Stimulated activated naive CD8-positive, alpha-beta T cell treated with anti-CD3 and anti-CD28 coated beads, Interleukin-15, Interleukin-2, amounts not matched to agents 100 U/mL and 50 U/mL, for 24 hours (primary cell): Measurements from ENCODE around the gene ACKR4.
"Not testable (repeated sequence)": the region's sequence is repeated elsewhere in the genome, so short reads cannot be mapped to it uniquely, and the experiment has no call there.

Source experiments
- ATAC-seq: fragments of 150-1000 bp; cut with Tn5 transposase; one replicate; pipeline ENCODE4 v1.10.0; 2021
- DNase-seq: peaks from one replicate; pipeline ENCODE4 v3.0.0; 2021

The ACKR4 gene

DNA sequence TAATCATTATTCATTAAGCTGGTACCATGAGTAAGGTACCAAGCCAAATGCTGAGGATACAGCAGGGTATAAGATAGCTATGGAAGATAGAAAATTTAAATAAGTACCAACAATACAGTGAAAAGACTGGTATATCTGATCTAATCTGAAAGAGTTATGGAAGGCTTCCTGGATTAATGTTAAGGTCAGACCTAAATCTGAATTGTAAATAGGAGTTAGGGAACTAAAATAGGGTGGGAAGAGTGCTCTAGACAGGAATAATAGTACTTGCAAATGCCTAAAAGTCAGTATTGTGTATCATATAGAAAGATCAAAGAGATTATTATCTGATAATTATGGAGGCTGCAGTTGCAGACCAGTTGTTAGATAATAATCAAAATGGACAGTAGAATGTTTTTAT, 2.6 kb upstream of the ACKR4 start:
- DNase-seq = no peak
- ATAC-seq = no peak

DNA sequence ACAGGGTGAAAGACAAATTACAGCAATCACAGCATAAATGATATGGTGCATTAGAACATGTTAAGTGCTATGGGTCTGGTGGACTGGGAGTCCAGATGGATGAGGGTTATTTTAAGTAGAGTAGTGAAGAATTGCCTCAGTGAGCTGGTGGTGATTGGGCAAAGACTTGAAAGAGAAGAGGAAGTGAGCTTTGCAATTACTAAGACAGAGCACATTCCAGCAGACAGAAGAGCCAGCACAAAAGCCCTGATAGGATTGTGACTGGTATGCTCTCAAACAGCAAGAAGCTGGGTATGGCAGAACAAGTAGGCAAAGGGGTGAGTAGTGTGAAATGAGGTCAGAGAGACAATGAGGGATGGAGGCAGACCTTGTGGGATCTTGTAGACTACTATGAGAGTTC, 2.1 kb upstream of the ACKR4 start:
- ATAC-seq = no peak
- no peak for DNase-seq

DNA sequence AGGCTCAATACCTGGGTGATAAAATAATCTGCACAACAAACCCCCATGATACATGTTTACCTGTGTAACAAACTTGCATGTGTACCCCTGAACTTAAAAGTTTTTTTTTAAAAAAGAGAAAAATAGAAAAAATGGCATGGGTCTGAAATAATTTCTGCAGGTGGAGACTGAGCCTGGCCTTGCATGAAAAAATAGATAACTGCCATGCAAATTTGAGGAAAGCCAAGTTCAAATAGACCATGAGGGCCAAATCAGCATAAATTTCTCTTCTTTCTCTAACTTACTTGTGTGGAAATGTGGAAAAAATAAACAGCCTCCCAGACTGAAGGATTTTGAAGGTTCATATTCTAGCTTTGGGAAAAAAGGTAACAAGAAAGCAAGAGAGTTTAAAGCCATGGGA, 744 bp upstream of the ACKR4 start:
- DNase-seq = no peak
- no peak for ATAC-seq

DNA sequence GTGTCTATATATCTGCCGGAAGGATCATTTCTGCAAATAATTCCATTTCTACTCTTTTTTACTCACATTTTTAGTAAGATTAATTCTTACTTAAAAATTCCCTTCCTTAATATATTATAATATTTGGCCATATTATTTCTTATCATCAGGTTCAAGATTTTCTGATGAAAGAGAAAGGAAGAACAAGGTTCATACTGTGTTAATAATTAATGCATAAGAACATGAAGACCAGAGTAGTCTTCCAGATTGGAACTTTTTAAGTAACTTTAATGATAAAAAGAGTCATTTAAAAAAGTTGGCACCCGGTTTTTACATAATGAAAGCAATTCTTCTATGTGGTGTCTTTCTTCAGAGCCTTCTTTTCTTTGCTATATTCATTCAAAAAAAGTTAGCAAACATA, 590 bp downstream of the ACKR4 start:
- ATAC-seq (no peak), DNase-seq (no peak)

DNA sequence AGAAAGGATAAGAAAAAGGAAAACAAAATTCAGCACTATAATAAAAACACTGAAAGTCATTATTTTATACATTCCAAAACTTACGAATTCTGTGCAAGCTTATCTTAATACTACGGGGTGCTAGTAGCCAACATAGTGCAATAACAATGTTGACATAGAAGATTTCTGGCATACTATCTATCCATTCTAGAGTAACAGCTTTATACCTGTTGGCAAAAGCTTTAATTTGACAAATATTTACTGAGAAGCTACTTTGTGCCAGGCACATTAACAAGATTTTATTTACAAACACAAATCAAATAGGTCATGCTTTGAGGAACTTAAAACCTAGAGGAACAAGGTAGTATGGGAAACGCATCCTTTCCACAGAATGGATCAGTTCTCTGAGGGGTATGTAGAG, 1.1 kb downstream of the ACKR4 start:
- DNase-seq = no peak

DNA sequence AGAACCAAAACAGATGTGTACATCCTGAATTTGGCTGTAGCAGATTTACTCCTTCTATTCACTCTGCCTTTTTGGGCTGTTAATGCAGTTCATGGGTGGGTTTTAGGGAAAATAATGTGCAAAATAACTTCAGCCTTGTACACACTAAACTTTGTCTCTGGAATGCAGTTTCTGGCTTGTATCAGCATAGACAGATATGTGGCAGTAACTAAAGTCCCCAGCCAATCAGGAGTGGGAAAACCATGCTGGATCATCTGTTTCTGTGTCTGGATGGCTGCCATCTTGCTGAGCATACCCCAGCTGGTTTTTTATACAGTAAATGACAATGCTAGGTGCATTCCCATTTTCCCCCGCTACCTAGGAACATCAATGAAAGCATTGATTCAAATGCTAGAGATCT, 3.5 kb downstream of the ACKR4 start:
- ATAC-seq, DNase-seq: not testable (repeated sequence)

More for the DNA sequence above, 1.1 kb downstream of the ACKR4 start:
- no peak for ATAC-seq

DNA sequence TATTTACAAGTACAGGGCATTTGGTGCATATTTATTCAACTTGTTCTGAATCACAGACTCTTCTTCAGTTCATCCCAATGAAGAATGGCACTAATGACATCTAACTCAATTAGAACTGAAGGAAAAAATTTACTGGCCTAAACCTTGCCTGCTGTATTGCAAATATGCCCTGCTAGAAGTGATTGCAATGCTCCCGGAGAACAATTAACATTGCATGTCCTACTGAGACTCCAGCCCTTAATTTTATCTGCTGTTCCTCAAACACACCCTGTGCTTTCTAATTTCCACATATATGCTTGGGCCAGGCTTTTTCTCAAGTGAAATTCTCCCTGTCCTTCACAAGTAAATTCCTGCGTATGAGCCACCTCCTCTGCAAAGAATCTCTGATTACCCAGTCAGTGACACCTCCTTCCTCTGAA, 8.3 kb downstream of the ACKR4 start:
- DNase-seq (no peak), ATAC-seq (no peak)

DNA sequence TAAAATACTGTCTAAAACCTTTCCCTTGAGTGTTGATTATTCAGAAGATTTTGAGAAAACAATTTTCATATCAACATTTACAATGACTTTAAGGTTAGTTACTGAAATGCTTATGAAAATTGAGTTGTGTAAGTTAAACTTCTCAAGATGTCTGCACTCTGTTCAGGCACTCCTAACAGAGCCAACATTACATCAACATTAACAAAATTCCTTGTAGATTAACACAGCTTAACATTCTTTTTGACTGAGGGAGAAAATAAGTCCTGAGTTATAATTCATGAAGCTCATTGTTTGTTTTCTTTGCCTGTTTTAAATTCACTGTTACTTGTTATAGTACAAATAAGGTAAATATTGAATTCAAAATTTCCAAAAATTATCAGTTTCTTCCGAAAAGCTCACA, 9.0 kb downstream of the ACKR4 start:
- ATAC-seq = no peak
- no peak for DNase-seq

DNA sequence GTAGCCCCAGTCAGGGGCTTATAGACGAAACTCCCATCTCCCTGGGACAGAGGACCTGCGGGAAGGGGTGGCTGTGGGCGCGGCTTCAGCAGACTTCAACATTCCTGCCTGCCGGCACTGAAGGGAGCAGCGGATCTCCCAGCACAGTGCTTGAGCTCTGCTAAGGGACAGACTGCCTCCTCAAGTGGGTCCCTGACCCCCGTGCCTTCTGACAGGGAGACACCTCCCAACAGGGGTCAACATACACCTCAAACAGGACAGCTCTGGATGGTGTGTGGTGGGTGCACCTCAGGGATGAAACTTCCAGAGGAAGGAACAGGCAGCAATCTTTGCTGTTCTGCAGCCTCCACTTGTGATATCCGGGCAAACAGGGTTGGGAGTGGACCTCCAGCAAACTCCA, 9.6 kb downstream of the ACKR4 start:
- not testable (repeated sequence) for DNase-seq, ATAC-seq

DNA sequence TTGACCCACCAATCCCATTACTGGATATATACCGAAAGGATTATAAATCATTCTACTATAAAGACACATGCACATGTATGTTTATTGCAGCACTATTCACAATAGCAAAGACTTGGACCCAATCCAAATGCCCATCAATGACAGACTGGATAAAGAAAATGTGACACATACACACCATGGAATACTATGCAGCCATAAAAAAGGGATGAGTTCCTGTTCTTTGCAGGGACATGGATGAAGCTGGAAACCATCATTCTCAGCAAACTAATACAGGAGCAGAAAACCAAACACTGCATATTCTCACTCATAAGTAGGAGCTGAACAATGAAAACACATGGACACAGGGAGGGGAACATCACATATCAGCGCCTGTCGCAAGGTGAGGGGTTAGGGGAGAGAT, 18.2 kb downstream of the ACKR4 start:
- DNase-seq, ATAC-seq: not testable (repeated sequence)

DNA sequence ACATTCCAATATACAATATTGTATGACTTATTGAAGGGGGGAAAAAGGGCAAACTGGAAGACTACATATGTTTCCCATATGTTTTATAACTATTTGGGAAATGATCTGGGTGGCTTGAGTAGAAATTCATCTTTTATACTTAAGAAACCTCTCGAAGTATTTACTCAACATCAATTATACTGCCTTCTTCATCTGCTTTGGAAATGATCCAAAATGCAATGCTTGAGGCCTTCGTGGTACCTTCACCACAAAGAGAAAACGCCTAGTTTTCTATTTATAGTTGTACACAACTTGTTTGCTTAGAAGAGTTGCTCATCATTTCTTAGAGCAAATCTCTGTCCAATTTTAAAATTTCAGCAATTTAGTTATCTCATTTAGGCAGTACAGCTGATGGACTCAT, 18.8 kb downstream of the ACKR4 start:
- no peak for ATAC-seq

DNA sequence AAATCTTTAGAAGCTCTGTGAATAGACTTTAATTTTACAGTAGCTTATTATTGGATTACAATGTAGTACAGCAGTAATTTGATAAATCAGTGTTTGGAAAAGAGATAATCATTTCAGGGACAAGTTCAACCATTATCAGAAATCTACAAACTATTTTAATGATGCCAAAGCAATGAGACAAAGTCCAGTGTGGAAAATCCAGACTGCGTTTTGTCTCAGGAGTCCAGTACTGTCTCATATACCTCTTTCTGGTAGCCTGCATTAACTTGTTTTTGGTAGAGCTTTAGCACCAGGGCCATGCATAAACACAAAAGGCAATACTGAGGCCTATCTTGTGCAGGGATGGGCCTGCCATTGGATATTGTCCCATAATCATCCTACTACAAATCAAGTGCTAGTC, 19.7 kb downstream of the ACKR4 start:
- ATAC-seq (no peak), DNase-seq (no peak)

More for the DNA sequence above, 18.8 kb downstream of the ACKR4 start:
- DNase-seq = no peak

DNA sequence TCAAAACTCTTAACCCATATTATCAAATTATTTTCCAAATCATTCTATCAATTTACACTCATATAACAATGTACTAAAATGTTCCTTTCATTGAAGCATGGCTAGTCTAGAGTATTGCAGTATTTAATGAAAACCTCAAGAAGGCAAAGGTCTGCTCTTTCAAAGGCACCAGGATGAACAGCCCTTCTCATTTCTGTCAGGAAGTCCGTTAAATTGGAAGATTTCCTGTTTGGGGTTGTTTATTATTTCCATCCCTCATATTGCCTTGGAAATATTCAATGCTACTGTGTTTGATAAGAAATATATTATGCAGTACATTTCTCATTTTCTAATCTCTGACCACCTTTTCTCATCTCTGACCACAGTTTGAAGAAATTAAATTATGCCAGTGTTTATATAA, 25.1 kb downstream of the ACKR4 start:
- DNase-seq = no peak
- ATAC-seq = no peak

DNA sequence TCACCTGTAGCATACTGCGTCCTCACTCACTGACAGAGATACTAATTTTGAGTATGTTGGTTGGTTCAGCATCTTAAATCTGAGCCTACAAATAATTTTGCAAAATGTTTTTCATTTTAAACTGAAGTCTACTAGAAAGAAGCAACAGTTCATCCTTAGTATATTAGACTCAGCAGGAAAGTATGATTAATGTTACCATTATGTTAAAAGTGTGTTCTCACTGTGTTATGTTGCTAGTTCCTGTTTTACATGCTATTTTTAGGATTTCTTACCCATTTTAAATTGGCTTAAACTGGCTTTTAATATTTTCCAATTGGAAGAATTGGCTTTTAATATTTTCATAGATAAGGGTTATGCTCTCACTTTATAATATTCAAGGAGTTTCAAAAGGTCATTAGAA, 25.7 kb downstream of the ACKR4 start:
- DNase-seq (no peak), ATAC-seq (no peak)

DNA sequence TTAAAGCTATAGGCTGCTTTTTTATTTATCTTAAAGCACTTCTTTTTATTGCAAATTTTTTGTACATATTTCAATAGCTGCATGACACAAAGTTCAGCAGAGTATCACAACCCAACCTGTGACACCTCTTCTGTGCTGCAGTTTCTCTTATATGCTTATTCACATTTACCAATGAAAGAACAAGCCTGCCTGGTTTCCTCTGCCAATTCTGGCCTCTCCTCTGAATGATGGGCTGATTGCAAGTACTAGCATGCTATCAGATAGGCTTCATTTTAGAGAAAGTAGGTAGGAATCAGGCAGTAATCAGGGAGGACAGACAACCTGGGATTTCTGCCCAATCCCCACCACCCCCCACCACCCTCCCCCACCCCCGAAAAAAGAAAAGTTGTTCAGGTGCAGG, 26.6 kb downstream of the ACKR4 start:
- no peak for DNase-seq
- no peak for ATAC-seq

DNA sequence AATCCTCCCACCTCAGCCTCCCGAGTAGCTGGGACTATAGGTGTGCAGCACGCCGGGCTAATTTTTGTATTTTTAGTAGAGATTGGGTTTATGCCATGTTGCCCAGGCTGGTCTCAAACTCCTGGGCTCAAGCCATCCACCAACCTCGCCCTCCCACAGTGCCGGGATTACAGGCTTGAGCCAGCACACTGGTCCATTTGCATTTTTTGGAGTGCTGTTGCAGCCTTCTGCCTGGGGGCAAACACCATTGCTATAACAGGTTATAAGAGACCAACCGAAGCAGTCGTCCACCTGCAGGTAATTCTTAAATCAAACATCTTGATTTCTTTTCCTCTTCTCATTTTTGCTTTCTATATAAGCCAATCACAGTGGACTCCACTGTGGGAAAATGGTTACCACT, 27.7 kb downstream of the ACKR4 start:
- ATAC-seq = no peak
- no peak for DNase-seq

DNA sequence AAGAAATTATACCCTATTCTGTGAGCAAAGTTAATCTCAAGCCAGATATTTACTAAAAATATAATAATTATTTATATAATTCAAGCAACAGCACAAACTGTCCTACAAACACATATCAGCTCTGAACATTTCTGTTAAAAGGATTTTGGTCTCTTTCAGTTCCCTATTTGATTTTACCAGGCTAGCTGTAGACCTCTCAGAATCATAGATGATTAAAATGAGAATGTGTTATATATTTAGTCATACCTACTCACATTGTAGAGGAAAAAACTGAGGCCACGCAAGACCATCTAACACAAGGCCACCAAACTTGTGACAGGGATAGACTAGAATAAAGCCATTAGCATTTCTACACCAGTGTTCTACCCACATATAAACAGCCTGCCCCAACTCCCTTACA, 28.5 kb downstream of the ACKR4 start:
- ATAC-seq = peak; percentile 19
- DNase-seq = no peak

DNA sequence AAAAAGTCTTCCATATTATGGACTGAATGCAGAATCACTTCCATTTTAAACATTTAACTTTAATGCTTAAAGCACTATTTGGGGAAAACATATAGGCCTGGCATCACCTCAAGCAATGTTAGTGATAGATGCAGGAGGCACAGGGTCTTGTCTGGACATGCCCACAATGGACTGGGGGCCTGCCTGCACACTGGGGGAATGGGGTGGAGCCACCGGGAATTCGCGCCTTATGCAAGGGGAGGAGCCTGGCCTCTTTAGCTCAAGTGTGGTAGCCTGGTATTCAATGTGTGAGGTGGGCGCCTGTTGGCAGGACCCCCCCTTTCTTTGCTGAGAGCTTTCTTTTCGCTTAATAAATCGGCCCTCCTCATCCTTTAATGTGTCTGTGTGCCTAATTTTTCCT, 29.9 kb downstream of the ACKR4 start:
- ATAC-seq (no peak), DNase-seq (no peak)

DNA sequence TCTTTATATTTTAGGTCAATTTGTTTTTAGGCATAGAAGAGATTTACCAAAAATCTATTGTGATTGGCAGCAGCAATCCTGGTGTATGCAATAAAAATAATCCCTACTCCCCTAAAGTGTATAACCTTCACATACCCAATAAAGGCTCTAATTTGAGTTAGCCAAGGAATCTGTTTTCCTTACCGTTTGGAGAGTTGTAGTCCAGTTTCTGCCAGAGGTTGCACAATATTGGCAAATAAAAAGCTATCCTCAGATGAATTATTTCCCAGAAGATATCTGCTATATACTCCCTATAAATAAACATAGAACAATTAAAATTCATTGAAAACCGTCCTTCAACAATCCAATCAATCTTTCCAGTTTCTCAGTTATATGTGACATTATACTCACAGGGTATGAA, 31.1 kb downstream of the ACKR4 start:
- no peak for ATAC-seq
- DNase-seq = no peak

DNA sequence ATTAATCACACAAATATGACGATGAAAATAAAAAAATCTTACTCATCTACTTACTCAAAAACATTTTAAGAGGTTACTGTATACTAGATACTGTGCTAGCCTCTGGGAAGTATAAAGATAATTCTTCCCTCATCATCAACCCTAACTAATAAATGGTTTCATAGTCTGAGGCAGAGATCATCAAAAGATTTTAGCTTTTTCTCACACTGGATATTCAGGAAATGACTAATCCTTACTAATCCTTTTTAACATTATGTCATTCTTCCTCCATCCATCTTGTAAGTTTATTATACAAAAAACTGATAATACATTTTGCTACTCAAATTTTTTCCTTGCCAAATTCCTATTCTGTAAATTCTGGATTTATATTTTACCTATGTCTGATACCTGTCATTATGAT, 32.9 kb downstream of the ACKR4 start:
- no peak for DNase-seq
- peak; percentile 32 for ATAC-seq

DNA sequence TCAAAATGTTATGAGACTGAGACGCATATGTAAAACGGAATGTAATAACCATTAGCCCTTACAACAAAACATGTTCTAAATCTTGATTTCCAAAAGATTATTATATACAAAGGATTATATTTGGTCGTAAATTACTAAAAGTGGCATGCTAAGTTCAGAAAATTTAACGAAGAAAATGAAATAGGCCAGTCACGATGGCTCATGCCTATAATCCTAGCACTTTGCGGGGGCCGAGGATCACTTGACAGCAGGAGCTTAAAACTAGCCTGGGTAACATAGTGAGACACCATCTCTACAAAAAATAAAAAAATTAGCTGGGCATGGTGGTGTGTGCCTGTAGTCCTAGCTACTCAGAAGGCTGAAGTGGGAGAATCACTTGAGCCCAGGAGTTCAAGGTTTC, 33.5 kb downstream of the ACKR4 start:
- no peak for ATAC-seq

DNA sequence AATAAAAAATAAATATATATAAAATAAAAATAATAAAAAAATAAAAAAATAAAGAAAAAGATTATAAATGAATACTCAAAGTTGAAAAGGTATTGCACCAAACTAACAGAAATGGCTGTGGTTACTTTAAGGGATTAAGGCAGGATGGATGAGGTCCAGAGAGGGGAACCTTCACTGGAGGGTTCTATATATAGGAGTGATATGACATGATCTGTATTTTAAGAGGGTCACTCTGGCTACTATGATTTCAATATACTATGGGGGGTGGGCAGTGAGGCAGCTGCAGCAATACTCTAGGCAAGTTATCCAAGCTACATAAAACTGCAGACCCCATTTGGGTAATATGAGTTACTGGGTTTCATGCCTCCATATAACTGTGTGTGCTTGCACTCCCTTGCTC, 38.0 kb downstream of the ACKR4 start:
- DNase-seq = no peak

More for the DNA sequence above, 33.5 kb downstream of the ACKR4 start:
- no peak for DNase-seq

DNA sequence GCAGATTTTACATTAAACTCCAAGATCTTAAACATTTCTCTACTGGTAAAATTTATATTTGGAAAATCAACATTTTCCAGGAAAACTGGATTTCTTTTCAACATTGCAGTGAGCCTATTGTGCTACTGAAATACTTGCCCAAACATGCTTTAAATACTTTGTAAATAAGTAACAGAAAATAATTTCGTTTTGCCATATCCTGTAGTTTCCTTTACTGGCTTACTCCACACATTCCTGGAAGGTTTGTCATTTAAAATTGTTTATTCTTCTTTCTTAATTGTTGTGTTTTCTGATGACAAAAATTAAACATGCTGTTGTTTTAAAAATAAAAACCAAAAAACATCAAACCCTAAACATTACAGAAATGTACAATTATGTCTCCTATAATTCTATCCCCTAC, 40.5 kb downstream of the ACKR4 start:
- DNase-seq = no peak
- ATAC-seq = no peak

More for the DNA sequence above, 38.0 kb downstream of the ACKR4 start:
- no peak for ATAC-seq

DNA sequence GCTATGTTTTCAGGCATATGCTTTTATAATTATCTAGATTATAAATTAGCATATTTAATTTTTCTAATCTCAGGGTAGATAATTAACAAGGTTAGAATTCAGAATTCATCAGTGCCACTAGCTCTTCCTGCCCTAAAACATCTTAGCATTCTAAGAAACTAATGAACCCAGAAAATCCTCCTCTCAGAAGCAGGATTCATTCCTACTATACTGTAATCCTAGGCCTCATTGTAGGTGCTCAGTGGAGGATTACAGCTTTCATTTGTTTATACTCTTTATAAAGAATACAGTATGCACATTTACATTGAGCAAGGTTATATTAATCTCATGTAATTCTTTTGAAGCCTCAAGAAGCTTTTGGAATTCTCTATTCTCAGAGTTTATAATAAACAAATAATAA, 41.6 kb downstream of the ACKR4 start:
- ATAC-seq (no peak), DNase-seq (no peak)

DNA sequence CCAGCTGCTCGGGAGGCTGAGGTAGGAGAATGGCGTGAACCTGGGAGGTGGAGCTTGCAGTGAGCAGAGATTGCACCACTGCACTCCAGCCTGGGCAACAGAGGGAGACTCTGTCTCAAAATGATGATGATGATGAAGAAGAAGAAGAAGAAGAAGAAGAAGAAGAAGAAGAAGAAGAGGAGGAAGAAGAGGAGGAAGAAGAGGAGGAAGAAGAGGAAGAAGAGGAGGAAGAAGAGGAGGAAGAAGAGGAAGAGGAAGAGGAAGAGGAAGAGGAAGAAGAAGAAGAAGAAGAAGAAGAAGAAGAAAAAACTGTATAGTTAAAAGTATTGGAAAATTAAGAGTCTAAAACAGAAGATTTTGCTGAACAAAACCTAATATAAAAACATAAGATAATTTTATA, 44.4 kb downstream of the ACKR4 start:
- not testable (repeated sequence) for ATAC-seq, DNase-seq
